Ascending aorta (tissue), 2 donors: ENCODE measurements around the gene EREG. TPM values are rescaled to one million over a fixed set of nuclear protein-coding genes. Genes with fewer than 3 reads are reported as not detected.

Experiments
- DNase-seq, 2 donors: peaks; one replicate each; pipeline ENCODE4 v3.0.0-alpha.2; 2019; ENCODE audit warnings: low spot score in 2 of 2
- H3K27ac ChIP-seq, 2 donors: fragments of 200-600 bp; sonication (generic); one replicate each; pipeline ENCODE4 v1.5.1; 2016 to 2017; ENCODE audit warnings: mild to moderate bottlenecking in 1 of 2
- H3K27me3 ChIP-seq: fragments of 200-600 bp; sonication (generic); one replicate; pipeline ENCODE4 v1.5.1; 2017
- H3K36me3 ChIP-seq, 2 donors: fragments of 200-600 bp; sonication (generic); one replicate each; pipeline ENCODE4 v1.5.1; 2016
- H3K4me1 ChIP-seq, 2 donors: fragments of 200-600 bp; sonication (generic); one replicate each; pipeline ENCODE4 v1.5.1; 2016 to 2017; ENCODE audit warnings: mild to moderate bottlenecking in 1 of 2
- H3K4me3 ChIP-seq, 2 donors: fragments of 200-600 bp; sonication (generic); one replicate each; pipeline ENCODE4 v1.5.1; 2016 to 2017; ENCODE audit warnings: mild to moderate bottlenecking in 1 of 2
- H3K9me3 ChIP-seq, 2 donors: fragments of 200-600 bp; sonication (generic); one replicate each; pipeline ENCODE4 v1.5.1; 2016
- CTCF ChIP-seq, 3 experiments: fragments of 200-600 bp in 2 of 3; fragments of 450-650 bp in 1 of 3; sonication (generic) in 2 of 3; IDR thresholded peaks; one replicate each; pipeline ENCODE4 v1.5.1; 2016 to 2019; ENCODE audit warnings: antibody characterized with exemption in 3 of 3, mild to moderate bottlenecking in 1 of 3, moderate library complexity in 1 of 3
- intact Hi-C: fragments of 100-400 bp; cut with DNase I; formaldehyde crosslinking; loops from one replicate; pipeline ENCODE4 v1.15.1; 2023
- total RNA-seq: library from RNA; depleted of rRNA; stranded (reverse); fragments of >200 nt; gene quantifications from one replicate; pipeline ENCODE4 v1.1.0, GENCODE V29; 2016

EREG gene
- total RNA-seq, 1 donor from 2014 or later, result not detected

- no peaks in the 10 kb centered on the region for H3K27me3 ChIP-seq
- H3K9me3 ChIP-seq, result no peaks in the 10 kb centered on the region
- no peak for TF ChIP-seq CTCF (IDR thresholded peaks at IDR 0.05)
- no peak overlapping the region for H3K4me3 ChIP-seq
- no peak overlapping the region for H3K27ac ChIP-seq
- no peaks in the 10 kb centered on the region for H3K4me1 ChIP-seq
- H3K36me3 ChIP-seq, result no peaks in the 10 kb centered on the region
- intact Hi-C loops, result no loop called here
- no peak for DNase-seq
Observed at GRCh38 chr4:74415602-74416300, 50.8 kb downstream of the EREG start.

- Histone ChIP-seq H3K4me3 (no peak overlapping the region), H3K27ac (no peak overlapping the region), H3K36me3 (no peaks in the 10 kb centered on the region), H3K27me3 (no peaks in the 10 kb centered on the region), H3K9me3 (no peaks in the 10 kb centered on the region), H3K4me1 (no peaks in the 10 kb centered on the region)
- intact Hi-C loops, result no loop called here
- no peak for TF ChIP-seq CTCF (IDR thresholded peaks at IDR 0.05)
- no peak for DNase-seq
Observed at GRCh38 chr4:74418063-74418670, 53.2 kb downstream of the EREG start.

- Histone ChIP-seq H3K36me3 (no peaks in the 10 kb centered on the region), H3K4me1 (no peaks in the 10 kb centered on the region), H3K27me3 (no peaks in the 10 kb centered on the region), H3K9me3 (no peaks in the 10 kb centered on the region), H3K27ac (no peak overlapping the region), H3K4me3 (no peak overlapping the region)
- no peak for DNase-seq
- no peak for TF ChIP-seq CTCF (IDR thresholded peaks at IDR 0.05)
- intact Hi-C loops, result no loop called here
Observed at GRCh38 chr4:74420863-74421262, 55.9 kb downstream of the EREG start.

DNA sequence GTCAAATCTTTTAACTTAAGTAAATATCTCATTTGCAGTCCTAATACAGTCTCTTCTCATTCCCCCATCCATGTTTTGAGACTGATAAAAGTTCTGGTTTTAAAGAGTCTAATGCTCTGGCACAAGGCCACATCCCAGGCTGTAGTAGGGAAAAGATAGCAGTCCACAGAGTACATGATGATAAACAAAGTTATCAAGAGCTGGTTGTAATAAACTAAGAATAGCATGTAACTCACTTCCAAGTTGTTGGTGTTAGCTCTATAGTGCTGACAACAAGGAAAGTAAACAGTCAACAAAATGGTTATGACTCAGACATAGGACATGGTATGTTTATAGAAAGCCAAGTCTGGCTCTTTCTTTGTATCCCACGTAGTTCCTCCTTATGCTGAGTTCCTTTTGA is 58.2 kb downstream of the EREG start:
- DNase-seq, result no peak
- Histone ChIP-seq H3K4me3 (no peak overlapping the region), H3K36me3 (no peaks in the 10 kb centered on the region), H3K27ac (no peak overlapping the region), H3K27me3 (no peaks in the 10 kb centered on the region), H3K4me1 (no peaks in the 10 kb centered on the region), H3K9me3 (no peaks in the 10 kb centered on the region)
- intact Hi-C loops, result no loop called here
- no peak for TF ChIP-seq CTCF (IDR thresholded peaks at IDR 0.05)

GRCh38 chr4:74424111-74424510 is 59.2 kb downstream of the EREG start:
- Histone ChIP-seq H3K4me3 (no peak overlapping the region), H3K27ac (no peak overlapping the region), H3K27me3 (no peaks in the 10 kb centered on the region), H3K4me1 (no peaks in the 10 kb centered on the region), H3K9me3 (no peaks in the 10 kb centered on the region), H3K36me3 (no peaks in the 10 kb centered on the region)
- TF ChIP-seq CTCF (IDR thresholded peaks at IDR 0.05), result no peak
- no peak for DNase-seq
- intact Hi-C loops, result no loop called here
